Diencephalon (tissue), 1 donor: ENCODE measurements around the gene PGPEP1. TPM values are rescaled to one million over a fixed set of nuclear protein-coding genes. Genes with fewer than 3 reads are reported as not detected.

Experiments
- small RNA-seq: library from RNA; depleted of rRNA; stranded (forward); fragments of <200 nt; gene quantifications from one replicate; pipeline ENCODE3, GENCODE V24; 2014
- total RNA-seq: library from RNA; depleted of rRNA; stranded (reverse); fragments of >200 nt; gene quantifications from one replicate; pipeline ENCODE4 v1.2.3, GENCODE V29; 2014

Gene PGPEP1, protein sequence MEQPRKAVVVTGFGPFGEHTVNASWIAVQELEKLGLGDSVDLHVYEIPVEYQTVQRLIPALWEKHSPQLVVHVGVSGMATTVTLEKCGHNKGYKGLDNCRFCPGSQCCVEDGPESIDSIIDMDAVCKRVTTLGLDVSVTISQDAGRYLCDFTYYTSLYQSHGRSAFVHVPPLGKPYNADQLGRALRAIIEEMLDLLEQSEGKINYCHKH
- 16.1 TPM for total RNA-seq

DNA sequence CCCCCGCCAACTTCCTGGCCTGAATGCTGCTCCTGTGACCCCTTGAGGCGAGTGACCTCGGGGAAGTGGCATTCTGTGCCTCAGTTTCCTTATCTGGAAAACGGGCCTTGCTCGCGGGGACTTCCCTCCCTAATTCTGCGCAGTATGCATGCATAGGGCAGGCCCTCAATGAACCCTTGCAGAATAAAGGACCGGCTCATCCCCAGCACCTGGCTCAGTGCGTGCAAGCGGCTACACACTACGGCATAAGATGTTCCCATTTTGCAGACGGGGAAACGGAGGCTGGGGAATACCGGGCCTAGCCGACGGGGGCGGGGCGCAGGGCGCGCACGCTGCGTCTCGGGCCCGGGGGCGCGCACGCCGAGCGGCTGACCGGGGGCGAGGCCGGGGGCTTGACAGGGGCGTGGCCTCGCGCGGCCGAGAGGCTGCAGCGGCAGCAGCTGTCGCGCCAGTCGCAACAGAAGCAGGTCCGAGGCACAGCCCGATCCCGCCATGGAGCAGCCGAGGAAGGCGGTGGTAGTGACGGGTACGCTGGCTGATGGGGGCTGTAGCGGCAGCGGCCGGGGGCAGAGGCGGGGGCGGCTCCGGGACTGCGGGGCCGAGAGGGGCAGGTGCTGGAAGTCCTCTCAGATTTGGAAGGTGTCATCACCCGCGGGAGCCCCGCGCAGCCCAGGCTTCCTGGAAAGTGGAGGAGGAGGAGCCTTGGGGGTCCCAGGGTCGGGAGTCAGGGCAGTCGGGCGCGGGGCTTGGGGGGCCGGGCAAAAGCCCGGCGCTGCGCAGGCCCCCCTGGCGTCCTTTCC lies at the start of gene PGPEP1:
PGPEP1 (plus strand) TSS at position 409 of the 800 bp plus-strand sequence; CDS start at position 493, 84 bp downstream.

DNA sequence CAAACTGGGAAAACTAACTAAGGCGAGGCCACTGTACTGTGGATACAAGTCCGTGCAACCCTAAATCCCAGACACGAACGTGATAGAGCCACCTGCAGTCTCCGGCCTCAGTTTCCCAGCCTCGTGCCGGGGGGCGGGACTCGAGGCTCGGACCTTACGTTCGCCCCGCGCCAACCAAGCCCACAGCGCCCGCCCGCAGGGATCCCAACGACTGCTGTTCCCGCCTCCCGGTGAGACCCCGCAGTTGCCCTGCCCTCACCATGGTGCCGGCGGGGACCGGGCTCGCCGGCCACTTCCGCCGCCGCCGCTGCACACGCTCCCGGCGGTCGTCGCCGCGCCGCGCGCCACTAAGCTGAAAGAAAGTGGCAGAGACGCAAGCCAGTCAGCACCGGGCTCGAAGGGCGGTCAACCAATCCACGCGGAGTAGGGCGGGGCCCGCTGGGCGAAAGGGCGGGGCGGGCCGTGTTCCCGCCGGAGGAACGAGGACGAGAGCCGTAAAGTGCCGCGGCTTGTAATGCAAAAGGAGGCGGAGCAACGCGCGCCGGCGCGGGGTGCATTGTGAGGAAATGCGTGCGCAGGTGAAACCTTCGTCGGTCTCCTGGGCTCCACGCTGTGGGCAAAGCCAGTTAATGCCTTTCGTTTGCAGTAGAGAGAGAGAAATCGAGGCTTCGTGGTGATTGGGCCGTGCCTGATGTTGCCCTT lies 17.5 kb upstream of the PGPEP1 start, which contains the start of gene LSM4:
LSM4 (minus strand) TSS at position 318 of the 702 bp plus-strand sequence; CDS start at position 262, 56 bp downstream.

DNA sequence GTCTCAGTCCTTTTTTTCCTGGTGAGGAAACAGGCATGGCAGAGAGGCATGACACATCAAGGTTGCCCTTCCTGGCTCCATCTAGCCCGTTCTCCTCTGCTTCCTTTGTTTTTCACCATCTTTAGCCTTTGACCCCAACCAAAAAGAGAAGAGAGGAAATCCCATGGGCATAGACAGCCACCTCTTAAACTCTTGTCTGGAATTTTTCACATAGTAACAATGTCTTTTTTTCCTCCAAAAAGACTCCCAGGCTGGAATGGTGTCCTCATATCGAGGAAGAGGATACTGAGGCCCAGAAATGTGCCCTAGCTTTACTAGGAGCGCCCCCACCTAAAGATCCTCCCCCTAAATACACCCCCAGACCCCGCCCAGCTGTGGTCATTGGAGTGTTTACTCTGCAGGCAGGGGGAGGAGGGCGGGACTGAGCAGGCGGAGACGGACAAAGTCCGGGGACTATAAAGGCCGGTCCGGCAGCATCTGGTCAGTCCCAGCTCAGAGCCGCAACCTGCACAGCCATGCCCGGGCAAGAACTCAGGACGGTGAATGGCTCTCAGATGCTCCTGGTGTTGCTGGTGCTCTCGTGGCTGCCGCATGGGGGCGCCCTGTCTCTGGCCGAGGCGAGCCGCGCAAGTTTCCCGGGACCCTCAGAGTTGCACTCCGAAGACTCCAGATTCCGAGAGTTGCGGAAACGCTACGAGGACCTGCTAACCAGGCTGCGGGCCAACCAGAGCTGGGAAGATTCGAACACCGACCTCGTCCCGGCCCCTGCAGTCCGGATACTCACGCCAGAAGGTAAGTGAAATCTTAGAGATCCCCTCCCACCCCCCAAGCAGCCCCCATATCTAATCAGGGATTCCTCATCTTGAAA lies 45.5 kb downstream of the PGPEP1 start, which contains the start of gene GDF15:
GDF15 (plus strand) TSS at position 484 of the 868 bp plus-strand sequence; CDS start at position 516, 32 bp downstream.

DNA sequence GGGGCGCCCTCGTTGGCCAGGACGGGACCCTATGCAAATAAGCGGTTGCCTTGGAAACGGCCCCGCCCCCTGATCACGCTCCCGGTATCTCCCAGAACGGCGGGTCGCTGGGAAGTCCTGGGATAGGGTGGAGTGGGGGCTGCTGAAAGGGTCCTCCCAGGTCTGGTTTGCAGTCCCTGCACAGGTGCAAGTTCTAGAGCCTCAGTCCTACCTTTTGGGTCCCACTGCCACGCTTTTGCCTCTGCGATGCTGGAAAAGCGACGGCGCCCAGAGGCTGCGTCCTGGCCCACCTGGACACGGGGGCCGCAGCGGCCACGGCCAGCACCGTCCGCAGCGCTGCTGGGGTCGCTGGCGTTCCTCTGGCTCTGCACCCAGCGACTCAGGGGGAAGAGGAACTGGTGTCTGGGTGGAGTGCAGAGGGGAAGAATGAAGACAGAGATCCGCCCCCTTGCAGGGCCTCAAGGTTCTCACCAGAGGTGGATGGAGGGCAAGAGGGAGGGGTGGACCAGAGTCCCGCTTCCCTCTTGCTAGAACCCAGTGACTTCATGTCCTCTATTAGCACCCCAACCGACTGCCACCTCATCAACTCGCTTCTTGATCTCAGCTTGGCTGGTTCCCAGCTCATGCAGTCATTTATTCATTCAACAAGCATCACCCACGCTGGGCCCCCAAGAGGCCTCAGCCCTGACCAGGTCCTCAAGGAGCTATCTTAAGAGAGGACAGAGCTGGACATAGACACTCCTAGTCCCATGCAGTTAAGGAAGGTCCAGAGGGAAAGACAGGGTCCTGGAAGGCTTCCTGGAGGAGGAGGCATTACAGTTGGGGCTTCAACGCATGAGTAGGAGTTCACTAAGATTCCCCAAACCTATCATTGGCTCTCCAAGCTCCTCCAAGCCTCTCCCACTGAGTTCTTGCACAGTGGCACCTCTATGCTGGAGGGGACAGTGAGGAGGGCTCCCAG lies 57.1 kb downstream of the PGPEP1 start, which contains the start of gene LRRC25:
LRRC25 (minus strand) TSS at position 381 of the 961 bp plus-strand sequence. CDS start 659 bp downstream, outside the sequence.

DNA sequence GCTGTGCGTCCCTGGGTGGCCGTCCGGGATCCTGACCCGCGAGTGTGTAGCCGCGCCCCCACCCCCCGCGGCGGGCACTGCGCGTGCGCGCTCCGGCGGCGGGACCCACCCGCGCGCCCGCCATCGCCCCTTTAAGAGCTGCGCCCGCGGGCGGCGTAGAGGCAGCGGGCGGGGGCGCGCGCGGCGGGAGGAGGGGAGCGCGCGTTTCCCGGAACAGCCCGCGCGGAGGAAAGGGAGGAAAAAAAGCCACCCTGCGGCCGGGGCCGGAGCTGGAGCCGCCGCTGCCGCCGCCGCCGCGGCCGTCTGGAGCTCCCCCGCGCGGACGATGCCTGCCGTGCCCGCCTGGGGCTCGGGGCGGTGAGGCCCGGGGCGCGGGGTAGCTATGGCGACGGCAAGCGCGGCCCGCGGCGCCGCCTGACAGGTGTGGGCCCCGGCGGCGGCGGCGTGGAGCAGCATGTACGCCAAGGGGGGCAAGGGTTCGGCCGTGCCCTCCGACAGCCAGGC lies 78.8 kb downstream of the PGPEP1 start, which contains the start of gene SSBP4:
SSBP4 (plus strand) TSS at position 204 of the 504 bp plus-strand sequence; CDS start at position 455, 251 bp downstream.

Small RNA genes within 50 kb of the gene (small RNA-seq; reads per million reads assigned to genes)
- not detected for gene MIR3189
- not detected for gene RN7SL513P

Other genes starting within 250 kb of the PGPEP1 start
- 12.7 TPM for gene MAST3, start 242.8 kb upstream of the PGPEP1 start, total RNA-seq
- 34.1 TPM for gene PIK3R2, start 187.4 kb upstream of the PGPEP1 start, total RNA-seq
- 1.4 TPM for gene IFI30, start 166.8 kb upstream of the PGPEP1 start, total RNA-seq
- 5.3 TPM for gene MPV17L2, start 147.4 kb upstream of the PGPEP1 start, total RNA-seq
- 72.0 TPM for gene RAB3A, start 136.6 kb upstream of the PGPEP1 start, total RNA-seq
- gene PDE4C, start 114.2 kb upstream of the PGPEP1 start, total RNA-seq = 3.9 TPM
- gene IQCN, start 66.1 kb upstream of the PGPEP1 start, total RNA-seq = 0.92 TPM
- gene JUND, start 59.0 kb upstream of the PGPEP1 start, total RNA-seq = 83.3 TPM
- 79.8 TPM for gene LSM4, start 17.5 kb upstream of the PGPEP1 start, total RNA-seq
- gene GDF15, start 45.6 kb downstream of the PGPEP1 start, total RNA-seq = 0.46 TPM
- gene LRRC25, start 57.0 kb downstream of the PGPEP1 start, total RNA-seq = 1.2 TPM
- gene SSBP4, start 78.8 kb downstream of the PGPEP1 start, total RNA-seq = 51.9 TPM
- 75.4 TPM for gene ISYNA1, start 97.5 kb downstream of the PGPEP1 start, total RNA-seq
- gene ELL, start 181.5 kb downstream of the PGPEP1 start, total RNA-seq = 9.2 TPM
- gene FKBP8, start 203.0 kb downstream of the PGPEP1 start, total RNA-seq = 171 TPM
- 25.8 TPM for gene KXD1, start 217.3 kb downstream of the PGPEP1 start, total RNA-seq
- gene UBA52, start 231.3 kb downstream of the PGPEP1 start, total RNA-seq = 632 TPM
- gene REX1BD, start 248.2 kb downstream of the PGPEP1 start, total RNA-seq = 20.8 TPM